Lower lobe of right lung (tissue), 2 donors: Measurements from ENCODE around the gene SLC8A1. TPM values are rescaled to one million over a fixed set of nuclear protein-coding genes. Genes with fewer than 3 reads are reported as not detected.

Experiments used
- ATAC-seq, 2 donors: fragments of 200-7000 bp; cut with Tn5 transposase; one replicate each; pipeline ENCODE4 v1.9.1; 2020 to 2022; ENCODE audit warnings: mild to moderate bottlenecking in 2 of 2, moderate library complexity in 2 of 2
- DNase-seq: peaks from one replicate; pipeline ENCODE4 v3.0.0-alpha.2; 2020
- H3K27ac ChIP-seq: fragments of 200-600 bp; one replicate; pipeline ENCODE4 v1.8.0; 2022
- H3K27me3 ChIP-seq: fragments of 200-600 bp; one replicate; pipeline ENCODE4 v1.8.0; 2022; ENCODE audit warnings: low read depth
- H3K36me3 ChIP-seq: fragments of 200-600 bp; one replicate; pipeline ENCODE4 v1.8.0; 2022; ENCODE audit warnings: mild to moderate bottlenecking
- H3K4me1 ChIP-seq: fragments of 200-600 bp; one replicate; pipeline ENCODE4 v1.8.0; 2022
- H3K4me3 ChIP-seq: fragments of 200-600 bp; one replicate; pipeline ENCODE4 v1.8.0; 2022; ENCODE audit warnings: mild to moderate bottlenecking
- H3K9me3 ChIP-seq: fragments of 200-600 bp; one replicate; pipeline ENCODE4 v1.8.0; 2022
- intact Hi-C: fragments of 100-400 bp; cut with DNase I; formaldehyde crosslinking; loops from one replicate; pipeline ENCODE4 v1.11.0; 2022
- total RNA-seq: library from RNA; stranded (reverse); fragmentation: NEBNext Ultra II Directional; extraction: Animal tissue kit (Norgen Biotek cat#: 25700); gene quantifications from one replicate; pipeline ENCODE4 v1.2.1, GENCODE V29; 2021
- TF ChIP-seq, protein P1 (sequence below): fragments of 200-600 bp; IDR thresholded peaks from one replicate; pipeline ENCODE4 v1.8.0; 2022; ENCODE audit warnings: antibody characterized with exemption, mild to moderate bottlenecking
- donor health status: DM: no; HTN: yes; CAD: no; lungs with severe emphysema.

SLC8A1 gene
- total RNA-seq, 1 donor from 2014 or later, result 58.5 TPM

DNA sequence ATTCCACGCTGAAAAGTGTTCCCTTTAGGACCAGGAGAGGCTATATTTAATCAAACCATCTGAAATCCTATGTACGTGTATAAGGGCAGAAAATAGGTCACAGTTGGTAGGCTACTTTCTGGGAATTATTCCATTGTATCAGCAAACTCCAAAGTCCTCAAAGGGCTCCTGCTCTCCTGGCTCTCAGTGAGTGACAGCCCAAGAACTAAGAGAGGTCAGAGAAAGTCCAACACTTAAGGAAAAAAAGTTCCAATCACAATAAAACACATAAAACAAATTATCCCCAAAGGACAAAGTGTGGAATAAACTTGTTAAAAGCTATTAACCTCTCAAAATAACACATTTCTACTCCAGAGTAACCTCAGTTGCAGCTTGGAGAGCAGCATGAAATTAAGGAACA is 183.3 kb downstream of the SLC8A1 start:
- no peaks in the 10 kb centered on the region for H3K27me3 ChIP-seq
- H3K36me3 ChIP-seq, result no peaks in the 10 kb centered on the region
- no peak overlapping the region for H3K27ac ChIP-seq
- H3K4me3 ChIP-seq, result no peak overlapping the region
- no peaks in the 10 kb centered on the region for H3K4me1 ChIP-seq
- TF ChIP-seq, protein P1, sequence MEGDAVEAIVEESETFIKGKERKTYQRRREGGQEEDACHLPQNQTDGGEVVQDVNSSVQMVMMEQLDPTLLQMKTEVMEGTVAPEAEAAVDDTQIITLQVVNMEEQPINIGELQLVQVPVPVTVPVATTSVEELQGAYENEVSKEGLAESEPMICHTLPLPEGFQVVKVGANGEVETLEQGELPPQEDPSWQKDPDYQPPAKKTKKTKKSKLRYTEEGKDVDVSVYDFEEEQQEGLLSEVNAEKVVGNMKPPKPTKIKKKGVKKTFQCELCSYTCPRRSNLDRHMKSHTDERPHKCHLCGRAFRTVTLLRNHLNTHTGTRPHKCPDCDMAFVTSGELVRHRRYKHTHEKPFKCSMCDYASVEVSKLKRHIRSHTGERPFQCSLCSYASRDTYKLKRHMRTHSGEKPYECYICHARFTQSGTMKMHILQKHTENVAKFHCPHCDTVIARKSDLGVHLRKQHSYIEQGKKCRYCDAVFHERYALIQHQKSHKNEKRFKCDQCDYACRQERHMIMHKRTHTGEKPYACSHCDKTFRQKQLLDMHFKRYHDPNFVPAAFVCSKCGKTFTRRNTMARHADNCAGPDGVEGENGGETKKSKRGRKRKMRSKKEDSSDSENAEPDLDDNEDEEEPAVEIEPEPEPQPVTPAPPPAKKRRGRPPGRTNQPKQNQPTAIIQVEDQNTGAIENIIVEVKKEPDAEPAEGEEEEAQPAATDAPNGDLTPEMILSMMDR, result no peak
- no peak for DNase-seq
- ATAC-seq, result no peak
- intact Hi-C loops, result no loop called here
- no peaks in the 10 kb centered on the region for H3K9me3 ChIP-seq

DNA sequence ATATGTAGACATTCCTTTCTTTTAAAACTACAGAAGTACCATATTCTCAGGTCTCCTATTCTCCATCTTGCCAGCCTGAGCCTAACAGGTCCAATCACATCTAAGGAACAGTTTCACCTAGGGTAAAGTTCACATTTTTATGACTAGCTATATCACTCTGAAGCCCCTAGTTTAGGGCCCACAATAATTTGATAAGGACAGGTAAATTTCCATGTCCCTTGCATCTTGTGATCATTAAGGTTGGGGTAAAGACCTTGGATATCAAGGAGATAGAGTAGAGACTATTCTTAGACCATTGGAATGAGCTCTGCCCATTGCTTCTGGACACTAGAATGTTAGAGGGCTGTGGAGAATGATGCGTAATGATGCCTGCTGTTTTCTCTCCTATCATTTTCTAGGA is 185.7 kb downstream of the SLC8A1 start:
- Histone ChIP-seq H3K9me3 (no peaks in the 10 kb centered on the region), H3K4me1 (no peaks in the 10 kb centered on the region), H3K27me3 (no peaks in the 10 kb centered on the region), H3K27ac (no peak overlapping the region), H3K4me3 (no peak overlapping the region), H3K36me3 (no peaks in the 10 kb centered on the region)
- ATAC-seq (no peak), DNase-seq (no peak)
- intact Hi-C loops, result no loop called here
- TF ChIP-seq, protein P1, result no peak

DNA sequence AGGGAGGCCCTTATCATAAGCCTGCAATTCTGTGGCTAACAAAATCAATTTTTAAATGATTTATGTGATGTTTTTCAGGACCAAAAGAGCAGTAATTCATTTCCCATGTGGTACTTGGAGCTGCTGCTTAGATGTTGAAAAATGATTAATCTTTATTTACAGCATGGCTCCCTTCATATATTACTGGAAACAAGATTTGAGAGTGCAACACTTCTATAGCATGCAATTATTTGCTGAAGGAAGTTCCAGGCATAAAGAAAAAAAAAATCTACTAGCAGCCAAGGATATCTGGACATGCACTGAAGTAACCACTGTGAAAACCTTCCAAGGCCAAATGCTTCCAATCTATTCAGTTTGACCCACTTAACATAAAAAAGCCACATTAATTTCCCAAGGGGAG is 186.3 kb downstream of the SLC8A1 start:
- intact Hi-C loops, result no loop called here
- no peaks in the 10 kb centered on the region for H3K36me3 ChIP-seq
- ATAC-seq (no peak), DNase-seq (no peak)
- H3K27ac ChIP-seq, result no peak overlapping the region
- no peaks in the 10 kb centered on the region for H3K4me1 ChIP-seq
- no peaks in the 10 kb centered on the region for H3K9me3 ChIP-seq
- H3K4me3 ChIP-seq, result no peak overlapping the region
- no peaks in the 10 kb centered on the region for H3K27me3 ChIP-seq
- TF ChIP-seq, protein P1, result no peak

DNA sequence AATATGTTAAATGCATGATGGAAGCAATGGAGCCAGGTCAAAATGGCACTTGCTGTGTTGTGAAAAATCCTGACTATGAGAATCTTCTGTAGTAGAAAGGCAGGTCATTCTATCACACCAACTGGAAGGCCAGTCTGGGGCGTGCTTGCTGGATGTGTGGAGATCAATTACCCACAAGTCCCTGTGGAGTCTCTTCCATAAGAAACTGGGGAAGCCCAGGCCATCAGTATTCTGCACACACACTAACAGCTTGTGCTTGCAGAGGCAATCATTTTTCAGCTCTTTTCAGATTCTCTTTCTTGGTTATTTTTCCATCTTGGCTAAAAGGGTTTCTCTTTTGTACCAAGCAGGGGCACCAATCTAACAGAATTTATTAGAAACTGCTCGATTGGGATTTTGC is 190.8 kb downstream of the SLC8A1 start:
- TF ChIP-seq, protein P1, result no peak
- no peak overlapping the region for H3K4me3 ChIP-seq
- DNase-seq (no peak), ATAC-seq (no peak)
- no peaks in the 10 kb centered on the region for H3K36me3 ChIP-seq
- no peaks in the 10 kb centered on the region for H3K4me1 ChIP-seq
- H3K27me3 ChIP-seq, result no peaks in the 10 kb centered on the region
- intact Hi-C loops, result no loop called here
- H3K9me3 ChIP-seq, result no peaks in the 10 kb centered on the region
- H3K27ac ChIP-seq, result no peak overlapping the region

DNA sequence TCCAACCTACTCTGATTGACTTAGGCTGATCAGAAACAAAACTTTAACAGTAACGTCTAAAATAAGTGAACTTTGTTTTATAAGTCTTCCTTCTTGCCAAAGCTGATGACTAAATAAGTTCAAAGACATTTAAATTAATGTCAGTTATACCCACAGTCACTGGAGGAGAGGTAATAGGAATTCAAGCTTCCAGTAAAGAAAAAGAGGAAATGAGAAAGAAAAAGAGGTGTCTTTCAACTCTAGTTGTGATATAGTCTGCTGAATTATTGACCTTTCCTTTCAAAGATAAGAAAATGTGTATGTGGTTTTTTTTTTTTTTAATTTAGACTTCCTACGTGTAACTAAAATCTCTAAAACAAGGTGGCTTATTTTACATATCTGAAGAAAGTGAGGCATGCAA is 191.5 kb downstream of the SLC8A1 start:
- no peaks in the 10 kb centered on the region for H3K27me3 ChIP-seq
- intact Hi-C loops, result no loop called here
- H3K4me3 ChIP-seq, result no peak overlapping the region
- TF ChIP-seq, protein P1, result no peak
- H3K4me1 ChIP-seq, result no peaks in the 10 kb centered on the region
- ATAC-seq (no peak), DNase-seq (no peak)
- no peaks in the 10 kb centered on the region for H3K9me3 ChIP-seq
- no peak overlapping the region for H3K27ac ChIP-seq
- no peaks in the 10 kb centered on the region for H3K36me3 ChIP-seq

DNA sequence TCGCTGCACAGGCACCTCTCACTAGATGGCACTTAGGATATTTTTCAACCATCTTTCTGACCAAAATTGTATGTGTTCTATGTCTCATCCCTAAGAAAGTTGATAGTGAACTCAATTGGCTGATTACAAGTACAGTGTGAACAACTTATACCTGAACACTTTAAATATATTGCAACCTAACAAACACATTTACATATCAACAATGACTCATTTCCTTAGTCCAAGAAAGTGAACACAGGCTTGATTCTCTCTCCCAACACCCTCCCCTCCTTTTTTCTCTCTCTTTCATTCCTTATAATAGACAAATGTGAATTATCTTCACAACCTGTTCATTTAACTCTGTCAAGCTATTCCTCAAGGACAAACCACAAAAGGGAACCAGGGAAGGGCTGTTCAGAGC is 192.0 kb downstream of the SLC8A1 start:
- Histone ChIP-seq H3K4me1 (no peaks in the 10 kb centered on the region), H3K27me3 (no peaks in the 10 kb centered on the region), H3K9me3 (no peaks in the 10 kb centered on the region), H3K27ac (no peak overlapping the region), H3K36me3 (no peaks in the 10 kb centered on the region), H3K4me3 (no peak overlapping the region)
- no peak for ATAC-seq
- TF ChIP-seq, protein P1, result no peak
- intact Hi-C loops, result no loop called here
- no peak for DNase-seq
